ENCODE data around the gene COL8A1.

GRCh38 chr3:99762901-99763300 lies 124.5 kb downstream of the COL8A1 start:
- TF ChIP-seq, protein P1, sequence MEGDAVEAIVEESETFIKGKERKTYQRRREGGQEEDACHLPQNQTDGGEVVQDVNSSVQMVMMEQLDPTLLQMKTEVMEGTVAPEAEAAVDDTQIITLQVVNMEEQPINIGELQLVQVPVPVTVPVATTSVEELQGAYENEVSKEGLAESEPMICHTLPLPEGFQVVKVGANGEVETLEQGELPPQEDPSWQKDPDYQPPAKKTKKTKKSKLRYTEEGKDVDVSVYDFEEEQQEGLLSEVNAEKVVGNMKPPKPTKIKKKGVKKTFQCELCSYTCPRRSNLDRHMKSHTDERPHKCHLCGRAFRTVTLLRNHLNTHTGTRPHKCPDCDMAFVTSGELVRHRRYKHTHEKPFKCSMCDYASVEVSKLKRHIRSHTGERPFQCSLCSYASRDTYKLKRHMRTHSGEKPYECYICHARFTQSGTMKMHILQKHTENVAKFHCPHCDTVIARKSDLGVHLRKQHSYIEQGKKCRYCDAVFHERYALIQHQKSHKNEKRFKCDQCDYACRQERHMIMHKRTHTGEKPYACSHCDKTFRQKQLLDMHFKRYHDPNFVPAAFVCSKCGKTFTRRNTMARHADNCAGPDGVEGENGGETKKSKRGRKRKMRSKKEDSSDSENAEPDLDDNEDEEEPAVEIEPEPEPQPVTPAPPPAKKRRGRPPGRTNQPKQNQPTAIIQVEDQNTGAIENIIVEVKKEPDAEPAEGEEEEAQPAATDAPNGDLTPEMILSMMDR (IDR thresholded peaks at IDR 0.05) = no peak
- TF ChIP-seq POLR2AphosphoS5 (IDR thresholded peaks at IDR 0.05) (no peak), POLR2A (IDR thresholded peaks at IDR 0.05; ENCODE audit: low read depth) (no peak)

All from esophagus muscularis mucosa (tissue), 3 donors.